ENCODE data around the gene HOXC10.

Gene HOXC10

GRCh38 chr12:53966085-53966384, 18.9 kb upstream of the HOXC10 start:
- DNase-seq (ENCODE audit: insufficient read length, low spot score): no peak
- no peak for FAIRE-seq
- TF ChIP-seq POLR2A (IDR thresholded peaks at IDR 0.05; ENCODE audit: low read depth, low read length): no peak

DNA sequence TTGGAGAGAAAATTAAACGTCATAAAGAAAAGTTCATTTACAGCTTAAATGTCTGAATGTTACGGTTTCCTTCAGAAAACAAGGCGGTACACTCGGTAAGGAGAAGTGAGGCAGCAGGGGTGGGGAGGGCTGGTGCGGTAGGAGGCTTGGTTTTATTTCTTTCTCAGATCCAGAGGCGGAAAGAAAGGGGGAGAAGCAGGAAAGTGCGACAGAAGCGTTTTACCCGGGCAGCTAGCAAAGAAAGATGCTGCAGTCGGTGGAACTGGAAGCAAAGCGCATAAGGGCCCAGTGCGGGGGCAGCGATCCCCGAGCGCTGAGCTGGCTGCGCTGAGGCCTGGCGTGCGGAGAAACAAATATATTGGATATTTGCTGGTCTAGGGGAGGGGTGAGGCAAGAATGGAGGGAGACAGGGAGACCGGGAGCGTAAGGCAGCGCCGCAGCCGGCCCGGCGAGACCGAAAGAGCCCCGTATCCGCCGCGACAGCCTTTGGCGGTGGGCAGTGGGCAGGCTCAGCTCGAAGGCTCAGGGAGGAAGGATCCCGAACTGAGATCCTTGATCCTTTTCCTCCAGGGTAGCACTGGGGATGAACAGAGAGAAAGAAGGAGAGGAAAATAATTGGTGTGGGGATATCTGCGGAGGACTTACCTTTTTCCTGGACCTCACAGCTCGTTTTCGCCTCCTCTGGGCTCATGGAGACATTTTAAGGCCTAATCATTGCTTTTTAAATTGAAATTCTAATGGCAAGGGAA, 18.4 kb upstream of the HOXC10 start:
- no peak for TF ChIP-seq POLR2A (IDR thresholded peaks at IDR 0.05; ENCODE audit: low read depth, low read length)
- DNase-seq (ENCODE audit: insufficient read length, low spot score) (no peak), FAIRE-seq (no peak)

DNA sequence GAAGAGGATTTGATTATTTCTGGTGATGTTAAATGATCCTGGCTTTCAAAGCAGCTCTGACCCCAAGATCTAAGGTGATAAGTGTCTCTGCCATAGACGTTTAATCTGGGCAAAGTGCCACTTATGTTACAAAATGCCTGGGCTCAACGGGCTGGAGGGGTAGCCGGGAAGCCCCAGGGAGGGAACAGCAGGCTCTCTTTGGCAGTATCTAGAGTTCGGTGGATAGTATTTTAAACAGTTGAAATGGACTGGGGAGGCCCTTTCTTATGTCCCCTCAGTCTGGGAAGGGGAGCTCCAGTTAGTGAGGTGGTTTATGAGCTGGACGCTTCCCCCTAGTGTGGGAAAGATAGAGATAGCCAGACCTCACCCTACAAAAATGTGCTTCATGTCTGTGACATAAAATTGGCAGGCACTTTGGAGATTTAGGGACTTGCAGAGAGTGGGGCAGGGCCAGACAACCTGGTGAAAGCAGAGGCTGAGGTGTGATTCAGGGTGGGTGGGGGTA, 17.5 kb upstream of the HOXC10 start:
- no peak for TF ChIP-seq POLR2A (IDR thresholded peaks at IDR 0.05; ENCODE audit: low read depth, low read length)
- FAIRE-seq (no peak), DNase-seq (ENCODE audit: insufficient read length, low spot score) (no peak)

- DNase-seq (ENCODE audit: insufficient read length, low spot score) (no peak), FAIRE-seq (no peak)
- TF ChIP-seq POLR2A (IDR thresholded peaks at IDR 0.05; ENCODE audit: low read depth, low read length): no peak
These were observed 16.5 kb upstream of the HOXC10 start for GRCh38 chr12:53968214-53969127.

- no peak for FAIRE-seq
- TF ChIP-seq POLR2A (IDR thresholded peaks at IDR 0.05; ENCODE audit: low read depth, low read length): no peak
- no peak for DNase-seq (ENCODE audit: insufficient read length, low spot score)
These were observed 15.2 kb upstream of the HOXC10 start for GRCh38 chr12:53969588-53970259.

- no peak for TF ChIP-seq POLR2A (IDR thresholded peaks at IDR 0.05; ENCODE audit: low read depth, low read length)
- DNase-seq (ENCODE audit: insufficient read length, low spot score) (no peak), FAIRE-seq (no peak)
These were observed 14.5 kb upstream of the HOXC10 start for GRCh38 chr12:53970451-53970850.

DNA sequence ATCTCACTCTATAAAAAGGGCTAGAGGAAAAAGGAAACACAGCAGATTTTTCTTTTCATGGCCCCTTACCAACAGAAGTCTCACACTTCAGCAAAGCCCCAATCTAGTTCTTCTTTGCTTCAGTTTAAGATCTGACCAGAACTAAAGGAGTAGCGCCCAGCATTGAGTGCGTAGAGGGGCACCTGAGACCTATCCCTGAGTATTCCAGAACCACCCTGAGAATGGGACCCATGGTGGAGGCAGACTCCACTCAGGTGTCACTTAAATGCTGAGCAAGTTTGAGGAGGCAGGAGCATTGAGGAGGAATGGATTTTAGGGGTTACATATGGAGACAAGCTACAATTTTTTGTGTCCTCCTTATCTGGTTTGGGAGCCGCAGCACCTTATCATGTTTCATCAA, 13.8 kb upstream of the HOXC10 start:
- no peak for TF ChIP-seq POLR2A (IDR thresholded peaks at IDR 0.05; ENCODE audit: low read depth, low read length)
- FAIRE-seq (no peak), DNase-seq (ENCODE audit: insufficient read length, low spot score) (no peak)

GRCh38 chr12:53971686-53972085, 13.3 kb upstream of the HOXC10 start:
- no peak for TF ChIP-seq POLR2A (IDR thresholded peaks at IDR 0.05; ENCODE audit: low read depth, low read length)
- FAIRE-seq (no peak), DNase-seq (ENCODE audit: insufficient read length, low spot score) (no peak)

GRCh38 chr12:53972152-53972702, 12.7 kb upstream of the HOXC10 start:
- no peak; the same call in 1 of the 2 replicates for TF ChIP-seq POLR2A (IDR thresholded peaks at IDR 0.05; ENCODE audit: low read depth, low read length)
- DNase-seq (ENCODE audit: insufficient read length, low spot score): peak; percentile 86
- FAIRE-seq: peak; percentile 84

DNA sequence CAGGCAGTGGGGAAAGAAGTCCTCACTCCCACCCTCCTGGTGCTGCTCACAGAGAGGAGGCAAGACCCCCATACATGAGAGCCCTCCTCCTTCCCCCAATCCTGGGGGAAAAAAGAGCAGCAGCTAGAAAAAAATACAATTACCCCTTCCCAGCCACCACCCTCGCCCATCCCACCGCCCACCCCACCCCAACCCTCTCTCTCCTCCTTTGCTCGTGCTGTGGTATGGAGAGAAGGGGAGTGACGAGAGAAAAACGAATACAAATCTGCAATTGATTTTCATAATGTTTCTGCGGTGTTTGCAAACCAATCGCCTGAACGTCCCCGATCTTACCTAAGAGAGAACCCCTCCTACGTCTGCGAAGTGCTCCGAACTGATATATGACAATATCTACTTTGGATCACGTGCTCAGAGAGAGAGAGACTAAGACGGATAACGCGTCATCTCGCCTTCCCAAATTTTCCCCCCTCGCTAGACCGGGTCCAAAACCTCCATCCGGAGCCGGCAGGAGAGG, 12.2 kb upstream of the HOXC10 start, which contains the start of gene HOXC11:
Gene HOXC11 (plus strand): TSS at position 405 of the 514 bp plus-strand sequence. CDS start 116 bp downstream, outside the sequence.
- DNase-seq (ENCODE audit: insufficient read length, low spot score) (no peak), FAIRE-seq (no peak)
- no peak for TF ChIP-seq POLR2A (IDR thresholded peaks at IDR 0.05; ENCODE audit: low read depth, low read length)

- FAIRE-seq (no peak), DNase-seq (ENCODE audit: insufficient read length, low spot score) (peak; percentile 67)
- TF ChIP-seq POLR2A (IDR thresholded peaks at IDR 0.05; ENCODE audit: low read depth, low read length): peak; percentile 56
These were observed 11.5 kb upstream of the HOXC10 start for GRCh38 chr12:53973236-53974042.

DNA sequence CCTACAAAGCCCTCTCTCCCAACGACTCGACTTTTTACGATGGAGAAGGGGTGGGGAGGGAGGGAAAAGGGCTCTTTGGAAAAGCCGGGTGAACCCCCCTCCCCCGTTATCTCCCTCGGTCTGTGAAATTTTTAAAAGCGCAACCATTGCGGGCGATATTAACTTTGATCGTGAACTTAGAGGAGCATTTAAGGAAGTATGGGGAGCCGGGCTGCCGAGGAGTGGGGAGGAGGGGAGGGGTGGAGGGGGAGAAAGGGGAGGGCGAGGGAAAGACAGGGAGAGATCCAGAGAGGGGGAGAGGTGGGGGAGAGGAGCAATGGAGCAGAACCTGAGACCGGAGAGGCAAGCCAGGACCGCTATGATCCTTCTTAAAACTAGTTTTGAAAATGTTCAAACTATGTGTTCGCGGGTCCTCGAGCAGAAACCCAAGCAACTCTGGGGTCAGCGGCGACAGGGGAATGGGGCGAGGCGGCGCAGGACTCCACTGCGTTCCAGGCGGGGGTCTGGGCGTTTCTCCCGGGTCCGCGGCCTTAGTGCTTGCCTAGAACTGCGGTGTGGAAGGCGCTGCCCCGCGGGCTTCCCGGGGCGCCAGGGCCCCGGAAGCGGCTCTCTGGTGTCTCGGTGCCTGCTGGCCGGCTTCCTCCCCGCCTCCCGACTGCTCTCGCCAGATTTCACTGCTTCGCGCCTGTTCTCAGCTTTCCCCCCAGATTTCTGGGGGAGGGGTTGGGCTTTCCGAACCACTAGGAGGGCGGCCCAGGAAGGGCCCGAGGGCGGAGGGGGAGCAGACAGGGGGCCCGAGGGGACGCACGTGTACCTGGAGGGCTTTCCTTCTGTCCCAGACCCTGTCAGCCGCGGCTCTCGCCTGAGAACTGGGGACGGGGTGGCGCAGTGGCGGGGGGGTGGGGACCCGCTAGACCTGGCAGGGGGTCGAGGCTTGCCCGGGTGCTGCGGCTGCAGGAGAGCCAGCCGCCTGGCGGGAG, 10.6 kb upstream of the HOXC10 start, which contains the start of gene HOTAIR:
Gene HOTAIR (minus strand): TSS at position 871 of the 980 bp plus-strand sequence.
- no peak for TF ChIP-seq POLR2A (IDR thresholded peaks at IDR 0.05; ENCODE audit: low read depth, low read length)
- DNase-seq (ENCODE audit: insufficient read length, low spot score) (peak; percentile 89), FAIRE-seq (no peak)

Data from H54 (cell line).